ENCODE measurements around the gene ELMO1.

Gene ELMO1

GRCh38 chr7:37209195-37209594 is 239.5 kb downstream of the ELMO1 start:
- DNase-seq: no peak

- no peak for DNase-seq
These were observed 240.1 kb downstream of the ELMO1 start for GRCh38 chr7:37208528-37208927.

DNA sequence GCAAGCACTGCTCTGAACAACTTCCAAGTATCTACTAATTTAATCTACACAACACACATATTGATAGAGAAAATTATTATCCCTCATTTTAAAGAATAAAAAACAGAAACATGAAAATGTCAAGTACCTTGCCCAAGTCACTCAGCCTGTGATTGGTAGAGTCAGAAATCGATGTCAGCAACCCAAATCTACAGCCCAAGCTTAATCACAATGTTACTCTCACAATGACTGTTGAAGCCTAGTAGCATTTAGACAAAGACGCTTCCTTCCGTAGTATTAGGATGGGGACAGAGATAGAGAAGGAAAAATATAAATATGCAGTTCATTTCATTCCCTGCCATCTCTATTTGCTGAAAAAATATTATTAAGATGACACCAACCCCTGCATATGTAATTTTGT is 242.5 kb downstream of the ELMO1 start:
- DNase-seq: no peak

- DNase-seq: no peak
These were observed 243.2 kb downstream of the ELMO1 start for GRCh38 chr7:37205451-37205850.

- no peak for DNase-seq
These were observed 246.8 kb downstream of the ELMO1 start for GRCh38 chr7:37201876-37202198.

DNA sequence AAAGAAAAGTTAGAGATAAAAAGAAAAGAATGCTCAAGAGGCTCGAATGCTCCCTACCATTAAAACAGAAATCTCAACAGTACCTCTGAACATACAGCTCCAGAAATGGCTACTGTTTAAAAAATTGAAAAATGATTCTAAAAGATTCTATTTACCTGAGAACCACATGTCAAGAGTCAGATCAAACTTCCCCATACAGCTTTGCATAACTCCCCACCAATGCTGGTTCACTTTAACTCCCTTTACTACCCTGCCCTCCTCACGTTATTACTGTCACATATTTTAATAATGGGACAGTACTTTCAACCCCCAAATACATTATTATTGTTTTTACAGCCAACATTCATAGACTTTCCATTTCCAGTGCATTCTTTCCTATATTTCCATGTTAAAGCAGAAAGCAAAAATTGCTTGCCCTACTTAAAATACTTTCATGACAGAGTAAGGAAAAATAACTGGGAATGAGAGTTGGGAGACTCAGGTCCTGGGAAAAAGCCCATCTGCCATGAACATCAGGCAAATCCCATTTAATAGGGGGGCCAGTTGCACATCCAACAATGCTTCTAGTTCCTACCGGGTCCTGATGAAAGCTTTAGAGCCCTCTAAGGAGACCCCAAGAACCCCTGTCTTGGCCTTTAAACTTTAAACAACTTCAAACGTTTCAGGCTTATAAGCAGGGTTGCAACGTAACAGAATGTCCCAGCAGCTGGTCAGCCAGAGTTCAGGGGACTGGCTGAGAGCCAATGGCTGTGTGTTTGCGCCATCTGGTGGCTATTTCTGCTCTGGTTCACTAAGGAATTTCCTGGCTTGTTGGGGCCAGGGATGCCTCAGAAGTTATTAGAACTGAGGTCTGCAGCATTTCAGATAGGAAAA is 247.4 kb downstream of the ELMO1 start:
- DNase-seq: peak; percentile 13

DNA sequence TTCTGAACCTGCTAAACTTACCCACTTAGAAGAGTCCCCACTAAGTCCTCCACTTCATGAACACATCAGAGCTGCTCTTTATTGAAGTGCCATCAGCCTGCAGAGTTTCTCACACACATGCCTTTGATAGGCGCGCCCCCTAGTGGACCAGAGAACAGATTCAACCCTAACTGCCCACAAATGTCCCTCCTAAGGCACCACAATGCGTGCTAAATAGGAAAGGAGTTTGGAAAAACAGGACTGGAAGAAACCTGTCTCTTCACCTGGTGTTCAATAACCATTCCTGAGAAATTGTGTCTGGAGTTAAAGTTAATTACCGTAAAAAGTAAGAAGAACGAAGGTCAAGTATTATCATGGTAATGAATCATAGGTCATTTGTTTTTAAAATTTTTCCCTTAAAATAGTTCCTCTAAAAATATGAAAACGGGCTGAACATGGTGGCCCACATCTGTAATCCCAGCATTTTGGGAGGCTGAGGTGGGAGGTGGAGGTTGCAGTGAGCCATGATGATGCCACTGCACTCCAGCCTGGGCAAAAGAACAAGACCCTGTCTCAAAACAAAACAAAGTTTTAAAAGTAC is 249.7 kb downstream of the ELMO1 start:
- DNase-seq: peak; percentile 57

GRCh38 chr7:37198041-37198905 is 250.4 kb downstream of the ELMO1 start:
- DNase-seq: no peak

- DNase-seq: no peak
These were observed 251.6 kb downstream of the ELMO1 start for GRCh38 chr7:37197108-37197507.

GRCh38 chr7:37196676-37197075 is 252.0 kb downstream of the ELMO1 start:
- no peak for DNase-seq

DNA sequence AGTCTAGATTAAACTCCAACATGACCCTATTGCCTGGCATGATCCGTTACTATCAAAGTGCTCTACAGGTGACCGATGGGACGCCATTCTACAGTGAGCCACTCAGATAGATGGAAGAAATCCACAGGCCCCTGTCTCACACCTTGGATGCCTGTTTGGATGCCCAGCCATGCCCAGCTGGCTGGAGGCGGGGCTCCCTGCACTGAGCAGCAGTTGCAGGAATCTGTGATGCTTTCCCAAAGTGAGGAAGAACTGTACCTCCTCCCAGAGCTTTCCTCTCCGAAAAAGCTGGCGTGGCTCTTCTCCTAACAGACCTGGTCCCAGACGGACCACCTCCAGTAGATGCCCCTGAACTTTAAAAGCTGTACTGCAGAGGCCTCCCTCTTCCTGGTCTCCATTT is 253.3 kb downstream of the ELMO1 start:
- no peak for DNase-seq

DNA sequence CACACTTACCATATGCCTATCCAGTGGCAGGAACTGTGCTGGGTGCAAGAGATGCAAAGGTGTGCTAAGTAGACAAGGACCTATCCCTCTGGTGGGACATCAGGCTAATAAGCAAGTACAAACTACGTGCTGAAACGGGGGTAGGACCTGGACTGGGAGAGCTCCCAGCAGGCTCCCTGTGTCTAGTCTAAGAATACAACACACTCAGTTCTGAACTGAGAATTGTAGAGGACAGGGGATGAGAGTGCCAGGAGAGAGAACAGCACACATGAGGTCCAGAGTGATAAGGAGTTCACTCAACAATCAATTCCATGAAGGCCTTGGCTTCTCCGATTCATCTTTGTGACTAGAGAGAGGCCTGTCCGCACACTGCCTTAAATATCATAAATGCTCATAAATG is 253.7 kb downstream of the ELMO1 start:
- no peak for DNase-seq

GRCh38 chr7:37193775-37194135 is 254.9 kb downstream of the ELMO1 start:
- DNase-seq: no peak

GRCh38 chr7:37193087-37193774 is 255.4 kb downstream of the ELMO1 start:
- DNase-seq: no peak

- DNase-seq: no peak
These were observed 256.9 kb downstream of the ELMO1 start for GRCh38 chr7:37191797-37192196.

- no peak for DNase-seq
These were observed 261.5 kb downstream of the ELMO1 start for GRCh38 chr7:37187179-37187578.

DNA sequence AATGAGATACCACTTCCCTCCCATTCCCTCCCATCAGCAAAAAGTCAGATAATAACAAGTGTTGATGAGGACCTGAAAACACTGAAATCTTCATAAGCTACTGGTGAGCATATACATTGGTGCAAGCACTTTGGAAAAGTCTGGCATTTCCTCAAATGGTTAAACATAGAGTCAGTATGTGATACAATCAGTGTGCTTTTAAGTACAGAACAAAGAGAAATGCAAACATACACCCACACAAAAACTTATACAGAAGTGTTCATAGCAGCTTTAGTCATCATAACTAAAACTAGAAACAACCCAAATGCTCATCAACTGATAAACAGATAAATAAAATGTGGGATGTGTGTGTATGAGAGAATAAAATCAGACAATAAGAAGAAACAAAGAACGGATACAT is 261.9 kb downstream of the ELMO1 start:
- no peak for DNase-seq

- no peak for DNase-seq
These were observed 267.1 kb downstream of the ELMO1 start for GRCh38 chr7:37181550-37181932.

DNA sequence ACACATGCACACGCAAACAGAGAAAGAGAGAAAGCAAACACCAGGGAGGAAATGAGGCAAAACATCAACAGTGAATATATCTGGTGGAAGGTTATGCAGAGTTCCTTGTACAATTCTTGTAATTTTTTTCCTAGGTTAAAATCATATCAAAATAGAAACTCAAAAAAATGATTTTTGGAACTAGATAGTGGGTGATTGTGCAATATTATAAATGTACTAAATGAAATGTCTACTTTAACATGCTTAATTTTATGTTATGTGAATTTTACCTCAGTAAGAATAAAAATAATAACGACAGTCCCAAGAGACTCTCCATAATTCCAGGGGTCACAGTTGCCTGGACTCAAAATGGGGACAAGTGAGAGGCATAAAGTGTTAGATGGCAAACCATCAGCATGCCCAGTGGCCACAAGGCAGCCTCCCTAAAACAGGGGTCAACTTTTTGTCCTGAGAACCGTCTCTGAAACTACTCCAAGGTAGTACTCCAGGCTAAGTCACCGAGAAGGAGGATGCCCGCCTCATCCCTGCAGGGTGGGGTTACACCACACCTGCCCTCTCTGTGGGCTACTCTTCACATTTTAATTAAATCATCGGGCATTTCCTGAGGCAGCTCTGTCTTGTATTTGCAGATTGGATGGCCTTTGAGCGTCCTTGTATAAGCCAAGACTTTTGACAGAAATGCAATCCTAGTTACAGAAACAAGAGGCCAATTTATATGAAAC is 267.7 kb downstream of the ELMO1 start:
- no peak for DNase-seq

- no peak for DNase-seq
These were observed 272.6 kb downstream of the ELMO1 start for GRCh38 chr7:37176079-37176478.

DNA sequence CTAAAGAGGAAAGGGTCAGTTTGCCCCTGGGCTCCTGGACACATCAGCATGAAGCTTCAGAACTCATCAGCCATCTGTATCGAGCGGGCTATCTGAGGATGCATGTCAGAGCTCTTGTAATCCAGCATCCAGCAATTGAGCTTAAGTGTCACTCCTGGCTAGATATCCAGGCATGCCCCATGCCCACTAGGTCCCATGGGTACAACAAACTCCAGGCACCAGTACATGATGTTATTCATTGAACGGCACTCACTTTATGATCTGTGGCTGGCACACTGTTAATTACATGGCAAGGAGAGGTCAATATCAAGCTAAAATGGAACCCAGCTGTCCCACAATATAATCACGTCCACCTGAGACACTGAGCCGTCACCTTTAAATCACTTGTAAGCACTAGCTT is 274.2 kb downstream of the ELMO1 start:
- DNase-seq: no peak

GRCh38 chr7:37173670-37174069 is 275.0 kb downstream of the ELMO1 start:
- DNase-seq: no peak

DNA sequence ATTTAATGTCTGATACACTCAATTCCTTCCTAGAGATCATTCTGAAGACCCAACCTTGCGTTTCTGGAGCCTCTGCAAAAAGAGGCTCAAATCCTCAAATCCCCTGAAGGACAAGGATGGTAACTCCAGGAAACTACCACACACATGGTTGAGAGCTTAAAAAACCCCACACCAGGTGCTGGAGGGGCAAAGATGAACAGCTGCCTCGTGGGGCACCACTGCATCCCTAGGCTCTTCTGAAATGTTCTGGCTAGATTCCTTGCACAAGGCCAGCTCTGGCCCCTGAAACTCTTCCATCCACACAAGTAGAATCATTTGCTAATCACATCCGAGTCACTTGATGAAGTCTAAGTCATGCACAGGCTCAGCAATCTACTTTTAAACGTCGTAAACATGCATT is 286.6 kb downstream of the ELMO1 start:
- DNase-seq: no peak

All from activated CD4-positive, alpha-beta T cell treated with anti-CD3 and anti-CD28 coated beads for 1 hour (primary cell).